RWPE1 (cell line): Measurements from ENCODE around the gene DNLZ.
A peak's percentile ranks its signal among the peaks of the same experiment; 100 is the strongest.

Source experiments
- CTCF ChIA-PET: fragments of 350-600 bp; sonication (Branson Sonifier 250); formaldehyde crosslinking; extraction: SDS; loops from one replicate; lab custom pipeline; 2021; lab: Yijun Ruan, JAX
- POLR2A ChIA-PET: fragments of 400-600 bp; formaldehyde crosslinking; extraction: SDS; loops from one replicate; lab custom pipeline; 2020; ENCODE audit warnings: antibody characterized with exemption; ENCODE audit not compliant: low non-redundant PET; lab: Yijun Ruan, JAX
- DNase-seq: peaks from one replicate; pipeline ENCODE4 v3.0.0; 2012; ENCODE audit warnings: low spot score
- H3K27ac ChIP-seq: fragments of 450-650 bp; 2 replicates; pipeline ENCODE4 v1.5.1; 2017
- TF ChIP-seq, protein P1 (sequence below): fragments of 450-650 bp; conservative IDR thresholded peaks from 2 replicates; pipeline ENCODE4 v1.5.1; 2017; ENCODE audit warnings: low read depth, mild to moderate bottlenecking

DNLZ gene

DNA sequence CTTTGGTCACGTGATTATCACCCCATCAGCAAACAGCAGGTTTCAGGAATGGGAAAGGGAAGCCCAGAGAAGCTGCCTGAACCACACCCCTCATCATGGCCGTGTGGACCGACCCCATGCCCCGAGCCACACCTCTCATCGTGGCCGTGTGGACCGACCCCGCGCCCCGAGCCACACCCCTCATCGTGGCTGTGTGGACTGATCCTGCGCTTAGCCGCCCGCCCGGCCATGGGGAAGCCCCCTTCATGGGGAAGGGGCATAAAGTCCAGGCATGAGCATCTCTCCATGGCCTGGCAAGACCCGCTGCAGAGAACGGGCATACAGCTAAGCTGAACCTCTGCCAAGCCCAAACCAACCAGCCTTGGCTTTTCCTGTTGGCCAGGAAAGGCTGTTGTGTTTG lies 30.0 kb upstream of the DNLZ start:
- ChIA-PET POLR2A (interaction anchor here (1.1 kb wide), 1 partner anchor 16 kb away, joined by 3 read pairs; no protein-coding TSS in a partner anchor), CTCF (interaction anchor here (0.7 kb wide), 1 partner anchor 11 kb away, joined by 3 read pairs; no protein-coding TSS in a partner anchor)
- TF ChIP-seq, protein P1, sequence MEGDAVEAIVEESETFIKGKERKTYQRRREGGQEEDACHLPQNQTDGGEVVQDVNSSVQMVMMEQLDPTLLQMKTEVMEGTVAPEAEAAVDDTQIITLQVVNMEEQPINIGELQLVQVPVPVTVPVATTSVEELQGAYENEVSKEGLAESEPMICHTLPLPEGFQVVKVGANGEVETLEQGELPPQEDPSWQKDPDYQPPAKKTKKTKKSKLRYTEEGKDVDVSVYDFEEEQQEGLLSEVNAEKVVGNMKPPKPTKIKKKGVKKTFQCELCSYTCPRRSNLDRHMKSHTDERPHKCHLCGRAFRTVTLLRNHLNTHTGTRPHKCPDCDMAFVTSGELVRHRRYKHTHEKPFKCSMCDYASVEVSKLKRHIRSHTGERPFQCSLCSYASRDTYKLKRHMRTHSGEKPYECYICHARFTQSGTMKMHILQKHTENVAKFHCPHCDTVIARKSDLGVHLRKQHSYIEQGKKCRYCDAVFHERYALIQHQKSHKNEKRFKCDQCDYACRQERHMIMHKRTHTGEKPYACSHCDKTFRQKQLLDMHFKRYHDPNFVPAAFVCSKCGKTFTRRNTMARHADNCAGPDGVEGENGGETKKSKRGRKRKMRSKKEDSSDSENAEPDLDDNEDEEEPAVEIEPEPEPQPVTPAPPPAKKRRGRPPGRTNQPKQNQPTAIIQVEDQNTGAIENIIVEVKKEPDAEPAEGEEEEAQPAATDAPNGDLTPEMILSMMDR, result no peak
- peak overlapping the region; percentile 15 for H3K27ac ChIP-seq
- no peak for DNase-seq

DNA sequence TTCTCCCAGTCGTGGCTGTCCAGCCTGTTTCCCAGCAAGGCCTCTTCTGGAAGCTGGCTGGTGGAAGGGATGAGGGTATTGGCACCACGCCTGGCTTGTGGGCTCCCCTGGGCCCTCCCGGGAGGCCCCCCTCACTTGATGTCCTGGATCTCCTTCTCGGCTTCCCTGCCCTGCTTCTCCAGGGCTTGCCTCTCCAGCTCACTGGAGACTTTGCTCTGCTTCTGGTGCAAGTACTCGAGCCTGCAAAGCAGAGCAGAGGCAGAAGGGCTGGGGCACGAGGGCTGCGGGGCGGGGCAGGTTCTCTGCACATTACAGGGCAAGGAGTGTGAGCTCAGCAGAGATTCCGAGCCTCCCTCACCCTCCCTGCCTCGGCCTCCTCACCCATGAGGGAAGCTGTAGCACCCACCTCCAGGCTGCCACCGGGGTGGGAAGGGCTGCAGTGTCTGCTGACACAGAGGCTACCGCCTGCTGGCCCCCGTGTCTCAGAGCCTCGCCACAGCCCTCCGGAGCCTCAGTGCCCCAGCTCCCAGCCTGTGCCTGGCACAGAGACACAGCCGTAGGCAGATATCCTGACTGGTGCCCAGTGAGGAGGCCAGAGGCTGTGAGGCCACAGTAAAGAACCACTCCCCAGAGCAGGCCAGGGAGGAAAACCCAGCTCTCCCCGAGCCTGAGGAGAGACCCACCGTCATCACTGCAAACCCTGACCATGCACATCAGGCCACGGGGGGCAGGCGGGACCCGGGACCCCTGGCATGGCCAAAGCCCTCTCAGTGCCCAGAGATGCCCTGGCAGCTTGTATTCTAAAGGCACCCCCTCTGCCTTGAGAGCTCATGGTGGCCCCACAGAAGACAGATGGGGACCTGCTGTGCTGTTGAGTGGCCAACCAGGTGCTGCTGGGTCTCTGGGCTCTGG lies 29.2 kb upstream of the DNLZ start:
- TF ChIP-seq, protein P1, result no peak
- DNase-seq, result no peak
- ChIA-PET CTCF (interaction anchor here (0.6 kb wide), 1 partner anchor 96 kb away, joined by 4 read pairs; no protein-coding TSS in a partner anchor), POLR2A (interaction anchor here (1.1 kb wide), 1 partner anchor 17 kb away, joined by 3 read pairs; no protein-coding TSS in a partner anchor)
- H3K27ac ChIP-seq, result peak overlapping the region; percentile 15

DNA sequence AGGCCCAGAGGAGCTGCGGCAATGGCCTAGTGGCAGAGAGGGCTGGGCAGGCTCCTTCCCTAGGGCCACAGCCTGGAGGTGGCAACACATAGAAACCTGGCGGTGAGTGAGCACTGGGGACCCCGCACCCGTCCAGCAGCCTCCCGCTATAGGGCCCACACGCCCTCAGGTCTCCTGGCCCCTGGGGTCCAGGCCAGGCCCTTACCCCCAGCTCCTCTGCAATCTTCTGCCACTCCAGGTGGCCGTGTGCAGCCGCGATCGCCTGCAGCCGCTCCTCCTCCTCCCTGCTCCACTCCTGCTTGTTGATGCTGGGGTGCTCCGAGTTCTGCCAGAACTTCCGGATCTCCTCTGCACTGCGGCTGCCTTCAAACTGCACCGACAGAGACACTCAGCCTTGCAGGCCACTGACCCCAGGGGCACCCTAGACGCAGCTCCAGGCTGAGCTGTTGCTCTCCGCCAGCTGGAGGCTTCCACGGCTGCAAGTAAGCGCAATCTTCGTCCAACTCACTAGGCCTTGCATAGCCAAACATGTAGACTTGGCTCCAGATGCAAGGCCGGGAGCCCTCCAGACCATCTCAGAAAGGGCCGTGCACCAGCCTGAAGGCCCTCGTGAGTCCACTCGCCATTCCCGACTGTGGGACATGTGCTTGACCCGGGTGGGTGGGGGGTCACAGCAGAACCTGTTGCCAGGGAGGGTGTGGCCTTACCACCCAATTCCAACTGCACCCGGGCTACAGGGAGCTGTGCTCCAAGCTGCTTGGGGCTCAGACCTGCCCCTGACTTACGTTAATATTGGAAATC lies 28.4 kb upstream of the DNLZ start:
- peak overlapping the region; percentile 15; the same call in 1 of the 2 replicates for H3K27ac ChIP-seq
- ChIA-PET CTCF (no interaction called here), POLR2A (no interaction called here)
- no peak for DNase-seq
- TF ChIP-seq, protein P1, result no peak

DNA sequence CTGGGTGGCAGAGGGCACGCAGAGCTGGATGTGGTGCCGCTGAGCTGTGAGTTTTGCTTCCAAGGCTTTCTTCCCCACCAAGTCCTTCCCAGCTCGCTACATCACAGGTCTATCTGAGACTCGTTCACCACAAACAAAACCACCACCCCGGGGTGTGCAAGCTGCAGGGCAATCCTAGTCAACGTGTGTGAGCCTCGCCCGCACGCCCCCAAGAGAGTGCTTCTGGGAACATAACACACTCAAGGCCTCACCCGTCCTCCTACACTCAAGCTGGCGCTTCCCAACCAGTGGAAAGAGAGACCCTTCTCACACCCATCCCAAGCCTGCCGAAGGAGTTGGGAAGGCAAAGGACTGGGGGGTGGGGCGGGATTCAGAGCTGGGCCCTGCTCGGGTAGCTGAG lies 25.9 kb upstream of the DNLZ start:
- POLR2A ChIA-PET, result no interaction called here
- H3K27ac ChIP-seq, result peak overlapping the region; percentile 2; the same call in 1 of the 2 replicates
- CTCF ChIA-PET, result interaction anchor here (0.5 to 1.1 kb wide), 4 partner anchors 27 to 302 kb away, joined by 3 read pairs; no protein-coding TSS in a partner anchor
- TF ChIP-seq, protein P1, result no peak
- no peak for DNase-seq

DNA sequence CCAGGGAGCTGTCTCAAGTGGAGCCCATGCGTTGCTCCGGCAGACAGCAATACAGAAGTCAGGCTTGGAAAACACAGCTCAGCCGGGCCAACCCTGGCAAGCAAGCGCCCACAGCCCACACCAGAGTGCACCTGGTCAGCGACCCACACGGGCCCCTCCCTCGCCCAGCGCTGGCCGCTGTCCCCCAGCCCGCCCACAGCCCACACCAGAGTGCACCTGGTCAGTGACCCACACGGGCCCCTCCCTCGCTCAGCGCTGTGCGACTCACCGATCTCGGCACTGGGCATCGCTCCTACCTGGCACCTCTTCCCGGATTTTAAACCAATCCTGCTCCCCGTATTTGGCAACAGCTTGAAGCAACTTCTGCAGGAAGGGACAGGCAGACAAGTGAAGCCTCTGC lies 23.7 kb upstream of the DNLZ start:
- no peak for DNase-seq
- POLR2A ChIA-PET, result no interaction called here
- H3K27ac ChIP-seq, result no peak overlapping the region
- CTCF ChIA-PET, result interaction anchor here (0.6 to 0.9 kb wide), 2 partner anchors 11 to 48 kb away, joined by 3 read pairs; no protein-coding TSS in a partner anchor
- TF ChIP-seq, protein P1, result no peak

DNA sequence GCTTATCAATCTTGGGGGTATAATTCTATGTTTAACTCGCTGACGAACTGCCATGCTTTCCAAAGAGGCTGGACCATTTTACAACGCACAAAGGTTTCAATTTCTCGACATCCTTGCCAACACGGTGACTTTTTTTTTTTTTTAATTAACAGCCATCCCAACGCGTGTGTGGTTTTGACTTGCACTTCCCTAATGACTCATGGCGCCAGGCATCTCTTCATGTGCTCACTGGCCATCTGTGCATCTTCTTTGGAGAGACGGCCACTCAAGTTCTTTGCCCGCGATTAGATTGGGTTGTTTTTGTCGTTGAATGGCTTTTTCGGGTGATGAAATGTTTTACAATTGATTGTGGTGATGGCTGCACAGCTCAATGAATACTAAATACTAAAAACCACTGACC lies 22.5 kb upstream of the DNLZ start:
- CTCF ChIA-PET, result interaction anchor here (0.6 to 0.7 kb wide), 3 partner anchors 57 to 220 kb away, joined by 3 to 4 read pairs (median 3); no protein-coding TSS in a partner anchor
- no peak for DNase-seq
- H3K27ac ChIP-seq, result no peak overlapping the region
- POLR2A ChIA-PET, result no interaction called here
- TF ChIP-seq, protein P1, result no peak
